ENCODE measurements around the gene RAP1A. TPM values are rescaled to one million over a fixed set of nuclear protein-coding genes. Genes with fewer than 3 reads are reported as not detected.

The RAP1A gene
- total RNA-seq, 1 experiment from 2014 or later, result 19.0 TPM

- Histone ChIP-seq H3K9me3 (ENCODE audit: low read length) (no peaks in the 10 kb centered on the region), H3K4me2 (ENCODE audit: low read length) (no peak overlapping the region), H3K36me3 (ENCODE audit: low read depth, low read length) (no peaks in the 10 kb centered on the region), H3K9ac (ENCODE audit: low read length) (no peak overlapping the region), H3K27me3 (ENCODE audit: low read length) (no peaks in the 10 kb centered on the region), H3K4me3 (ENCODE audit: low read length) (no peak overlapping the region), H4K20me1 (ENCODE audit: low read length) (0 out of 2 replicates have a peak, but pooled peaks cover 6% of the 10 kb centered on the region), H3K9me2 (replicated peaks; ENCODE audit: low read length) (no peaks in the 10 kb centered on the region), H3F3A (ENCODE audit: low read length, unreplicated experiment) (no peaks in the 10 kb centered on the region), H3K27ac (ENCODE audit: low read length) (no peak overlapping the region), H3K4me1 (ENCODE audit: insufficient read depth, low read length) (no peaks in the 10 kb centered on the region; the same call in 1 of the 2 replicates), H3K79me2 (ENCODE audit: low read length) (no peaks in the 10 kb centered on the region; the same call in 1 of the 2 replicates), H2AFZ (ENCODE audit: low read length) (no peak overlapping the region)
- BruUV-seq (replicated peaks), result no TSS peak
- ChIA-PET POLR2A (ENCODE audit: unreplicated experiment) (no interaction called here), CTCF (no interaction called here)
- no peak for TF ChIP-seq EZH2 (IDR thresholded peaks at IDR 0.05; ENCODE audit: low read length, unreplicated experiment)
- TF ChIP-seq CTCF (conservative IDR thresholded peaks at IDR 0.05; ENCODE audit: low read depth, low read length), result no peak
- no peak for TF ChIP-seq EZH2phosphoT487 (IDR thresholded peaks at IDR 0.05; ENCODE audit: borderline replicate concordance, low read length)
- intact Hi-C loops (cut with micrococcal nuclease), result no loop called here
- DNase-seq, result no peak
- no peak for ATAC-seq
These were observed 45.9 kb downstream of the RAP1A start for GRCh38 chr1:111665497-111665896.

- ChIA-PET CTCF (no interaction called here), POLR2A (ENCODE audit: unreplicated experiment) (no interaction called here)
- Histone ChIP-seq H3K27ac (ENCODE audit: low read length) (no peak overlapping the region), H3K9me2 (replicated peaks; ENCODE audit: low read length) (no peaks in the 10 kb centered on the region), H4K20me1 (ENCODE audit: low read length) (0 out of 2 replicates have a peak, but pooled peaks cover 6% of the 10 kb centered on the region), H3K9me3 (ENCODE audit: low read length) (no peaks in the 10 kb centered on the region), H3K4me3 (ENCODE audit: low read length) (no peak overlapping the region), H3K36me3 (ENCODE audit: low read depth, low read length) (no peaks in the 10 kb centered on the region), H3K27me3 (ENCODE audit: low read length) (no peaks in the 10 kb centered on the region), H3K9ac (ENCODE audit: low read length) (no peak overlapping the region), H3K4me2 (ENCODE audit: low read length) (no peak overlapping the region), H2AFZ (ENCODE audit: low read length) (no peak overlapping the region), H3K4me1 (ENCODE audit: insufficient read depth, low read length) (no peaks in the 10 kb centered on the region; the same call in 1 of the 2 replicates), H3K79me2 (ENCODE audit: low read length) (no peaks in the 10 kb centered on the region), H3F3A (ENCODE audit: low read length, unreplicated experiment) (no peaks in the 10 kb centered on the region)
- DNase-seq (no peak), ATAC-seq (no peak)
- intact Hi-C loops (cut with micrococcal nuclease), result no loop called here
- no TSS peak for BruUV-seq (replicated peaks)
- TF ChIP-seq CTCF (conservative IDR thresholded peaks at IDR 0.05; ENCODE audit: low read depth, low read length) (no peak), EZH2 (IDR thresholded peaks at IDR 0.05; ENCODE audit: low read length, unreplicated experiment) (no peak), EZH2phosphoT487 (IDR thresholded peaks at IDR 0.05; ENCODE audit: borderline replicate concordance, low read length) (no peak)
These were observed 47.2 kb downstream of the RAP1A start for GRCh38 chr1:111666828-111667227.

- H3F3A ChIP-seq (ENCODE audit: low read length, unreplicated experiment), result no peaks in the 10 kb centered on the region
- no peak overlapping the region for H3K4me3 ChIP-seq (ENCODE audit: low read length)
- H3K4me1 ChIP-seq (ENCODE audit: insufficient read depth, low read length), result no peaks in the 10 kb centered on the region; the same call in 1 of the 2 replicates
- ChIA-PET CTCF (interaction anchor here (0.5 kb wide), 1 partner anchor 19 kb away, joined by 11 read pairs; no protein-coding TSS in a partner anchor), POLR2A (ENCODE audit: unreplicated experiment) (no interaction called here)
- no peak overlapping the region for H3K27ac ChIP-seq (ENCODE audit: low read length)
- ATAC-seq (no peak), DNase-seq (no peak)
- no peak overlapping the region for H2AFZ ChIP-seq (ENCODE audit: low read length)
- no TSS peak for BruUV-seq (replicated peaks)
- 0 out of 2 replicates have a peak, but pooled peaks cover 6% of the 10 kb centered on the region for H4K20me1 ChIP-seq (ENCODE audit: low read length)
- TF ChIP-seq CTCF (conservative IDR thresholded peaks at IDR 0.05; ENCODE audit: low read depth, low read length) (no peak), EZH2 (IDR thresholded peaks at IDR 0.05; ENCODE audit: low read length, unreplicated experiment) (no peak)
- intact Hi-C loops (cut with micrococcal nuclease), result no loop called here
- no peak overlapping the region for H3K9ac ChIP-seq (ENCODE audit: low read length)
- H3K9me3 ChIP-seq (ENCODE audit: low read length), result no peaks in the 10 kb centered on the region
- peaks cover 10% of the 10 kb centered on the region; the same call in 1 of the 2 replicates for H3K79me2 ChIP-seq (ENCODE audit: low read length)
- no peaks in the 10 kb centered on the region for H3K9me2 ChIP-seq (replicated peaks; ENCODE audit: low read length)
- H3K36me3 ChIP-seq (ENCODE audit: low read depth, low read length), result no peaks in the 10 kb centered on the region
- no peak overlapping the region for H3K4me2 ChIP-seq (ENCODE audit: low read length)
- no peaks in the 10 kb centered on the region for H3K27me3 ChIP-seq (ENCODE audit: low read length)
These were observed 49.7 kb downstream of the RAP1A start for GRCh38 chr1:111669268-111669667.

Measured in PC-3 (cell line).